K562 (cell line): ENCODE data around the gene GTF3C1.
"Not testable (repeated sequence)": the region's sequence is repeated elsewhere in the genome, so short reads cannot be mapped to it uniquely, and the experiment has no call there.

Experiments
- FOXP4 ChIP-seq: sonication (generic); formaldehyde crosslinking; IDR thresholded peaks from 2 replicates; pipeline ENCODE4 v1.8.0; 2022; ENCODE audit warnings: mild to moderate bottlenecking, missing genetic modification reagents, borderline replicate concordance
- IRF1 ChIP-seq: sonication (generic); formaldehyde crosslinking; IDR thresholded peaks from 2 replicates; pipeline ENCODE4 v1.8.0; 2022; ENCODE audit warnings: missing genetic modification reagents, mild to moderate bottlenecking, borderline replicate concordance
- KLF13 ChIP-seq: fragments of 450-650 bp; IDR thresholded peaks from 2 replicates; pipeline ENCODE4 v1.6.1; 2016; ENCODE audit warnings: missing genetic modification characterization, low read depth, mild to moderate bottlenecking, missing compliant biosample characterization, moderate library complexity, borderline replicate concordance
- MAFF ChIP-seq: IDR thresholded peaks from 2 replicates; pipeline ENCODE4 v1.6.1; 2012; ENCODE audit warnings: low read length, improper control_type of control experiment
- POLR2A ChIP-seq: fragments of 450-650 bp; conservative IDR thresholded peaks from 2 replicates; pipeline ENCODE4 v1.6.1; 2016
- RUNX1 ChIP-seq: sonication (generic); IDR thresholded peaks from 2 replicates; pipeline ENCODE4 v1.6.1; 2016; ENCODE audit warnings: antibody characterized with exemption, low read depth
- SMC3 ChIP-seq: conservative IDR thresholded peaks from 2 replicates; pipeline ENCODE4 v1.6.1; 2011; ENCODE audit warnings: low read depth, low read length, improper control_type of control experiment; ENCODE audit not compliant: insufficient read depth
- SPI1 ChIP-seq: IDR thresholded peaks from 2 replicates; pipeline ENCODE4 v1.6.1; 2011; ENCODE audit warnings: low read depth, low read length, control low read depth, borderline replicate concordance
- ZNF217 ChIP-seq: sonication (generic); formaldehyde crosslinking; IDR thresholded peaks from 2 replicates; pipeline ENCODE4 v1.8.0; 2022; ENCODE audit warnings: mild to moderate bottlenecking, missing genetic modification reagents

- not testable (repeated sequence) for TF ChIP-seq ZNF217 (CRISPR knock-in tag); RUNX1; FOXP4 (CRISPR knock-in tag); MAFF; POLR2A; SMC3; SPI1; KLF13 (tag); IRF1
Observed at GRCh38 chr16:27435146-27435545, 114.6 kb downstream of the GTF3C1 start.
